CD4-positive, CD25-positive, alpha-beta regulatory T cell (primary cell): ENCODE measurements around the gene KIF17. TPM values are rescaled to one million over a fixed set of nuclear protein-coding genes. Genes with fewer than 3 reads are reported as not detected.

Experiments
- ATAC-seq, 2 donors: fragments of 150-1000 bp; cut with Tn5 transposase; one replicate each; pipeline ENCODE4 v1.10.0; 2021; ENCODE audit warnings: low read depth in 2 of 2, moderate number of reproducible peaks in 2 of 2, moderate library complexity in 1 of 2
- DNase-seq, 3 donors: peaks; one replicate each; pipeline versions ENCODE4 v3.0.0 to v3.0.0-alpha.2; 2012 to 2022; ENCODE audit warnings: mixed read lengths in 1 of 3
- H3K27ac ChIP-seq: one replicate; pipeline ENCODE4 v1.7.0; 2013; ENCODE audit warnings: mild to moderate bottlenecking, low read length; ENCODE audit not compliant: insufficient read depth, poor library complexity, severe bottlenecking
- H3K27me3 ChIP-seq: one replicate; pipeline ENCODE4 v1.7.0; 2013; ENCODE audit warnings: low read length; ENCODE audit not compliant: control insufficient read depth, insufficient read depth
- H3K36me3 ChIP-seq: one replicate; pipeline ENCODE4 v1.7.0; 2013; ENCODE audit warnings: mild to moderate bottlenecking, low read length, moderate library complexity; ENCODE audit not compliant: control insufficient read depth, insufficient read depth
- H3K4me1 ChIP-seq: 2 replicates; pipeline ENCODE4 v1.7.0; 2013; ENCODE audit warnings: mild to moderate bottlenecking, low read length; ENCODE audit not compliant: insufficient read depth, control insufficient read depth, poor library complexity, severe bottlenecking
- H3K4me3 ChIP-seq: one replicate; pipeline ENCODE4 v1.7.0; 2013; ENCODE audit warnings: low read depth, mild to moderate bottlenecking, low read length, moderate library complexity
- H3K9me3 ChIP-seq, 2 experiments: 1 replicate in 1 of 2; 2 replicates in 1 of 2; pipeline ENCODE4 v1.7.0; 2013; ENCODE audit warnings: low read length in 2 of 2, mild to moderate bottlenecking in 1 of 2, moderate library complexity in 1 of 2; ENCODE audit not compliant: control insufficient read depth in 2 of 2
- H3K27ac Mint-ChIP-seq, 3 donors: one replicate each; pipeline ENCODE4 v1.8.0; 2020 to 2022; ENCODE audit warnings: mild to moderate bottlenecking in 3 of 3, mixed read lengths in 3 of 3, moderate library complexity in 2 of 3
- H3K27me3 Mint-ChIP-seq: one replicate; pipeline ENCODE4 v1.8.0; 2022; ENCODE audit warnings: mild to moderate bottlenecking, mixed read lengths
- H3K36me3 Mint-ChIP-seq: one replicate; pipeline ENCODE4 v1.8.0; 2020; ENCODE audit warnings: mixed read lengths
- H3K4me1 Mint-ChIP-seq, 4 donors: one replicate each; pipeline ENCODE4 v1.8.0; 2020 to 2022; ENCODE audit warnings: mixed read lengths in 4 of 4, mild to moderate bottlenecking in 1 of 4
- H3K4me3 Mint-ChIP-seq, 4 donors: one replicate each; pipeline ENCODE4 v1.8.0; 2020 to 2022; ENCODE audit warnings: mild to moderate bottlenecking in 4 of 4, mixed read lengths in 4 of 4, moderate library complexity in 3 of 4
- H3K9me3 Mint-ChIP-seq, 7 donors: one replicate each; pipeline ENCODE4 v1.8.0; 2020 to 2022; ENCODE audit warnings: mixed read lengths in 7 of 7, mild to moderate bottlenecking in 3 of 7, moderate library complexity in 2 of 7
- polyA plus RNA-seq, 4 donors: library from polyadenylated mRNA; unstranded; fragments of 300-500 nt; fragmentation: Illumina TruSeq; gene quantifications; one replicate each; pipeline ENCODE4 v1.2.3, GENCODE V29; 2021
- total RNA-seq: library from RNA; stranded (reverse); gene quantifications from one replicate; pipeline ENCODE4 v1.2.3, GENCODE V29; 2022

KIF17 gene
- total and polyA plus RNA-seq, 5 donors from 2014 or later: not detected

- Mint-ChIP-seq H3K9me3 (peaks cover 0 to 2% (median 0%) of the 10 kb centered on the region in 7 donors), H3K27ac (peak overlapping the region in 1 of 3 donors; percentile 46), H3K4me1 (peaks cover 0 to 25% (median 8%) of the 10 kb centered on the region in 4 donors), H3K4me3 (peak overlapping the region; percentile 54 to 88 (median 72)), H3K36me3 (no peaks in the 10 kb centered on the region), H3K27me3 (peaks cover 39% of the 10 kb centered on the region)
- ATAC-seq (no peak), DNase-seq (no peak)
- no peaks in the 10 kb centered on the region for H3K36me3 ChIP-seq
- no peak overlapping the region for H3K4me3 ChIP-seq
- no peak overlapping the region for H3K27ac ChIP-seq
- no peaks in the 10 kb centered on the region for H3K9me3 ChIP-seq
- H3K4me1 ChIP-seq: peaks cover 33% of the 10 kb centered on the region
- H3K27me3 ChIP-seq: no peaks in the 10 kb centered on the region
These were observed 12.9 kb upstream of the KIF17 start for GRCh38 chr1:20730690-20731056.

- Mint-ChIP-seq H3K27me3 (peaks cover 39% of the 10 kb centered on the region), H3K36me3 (no peaks in the 10 kb centered on the region), H3K27ac (no peak overlapping the region), H3K4me1 (peaks cover 0 to 25% (median 8%) of the 10 kb centered on the region in 4 donors), H3K4me3 (peak overlapping the region; percentile 69 to 81 (median 74)), H3K9me3 (peaks cover 0 to 2% (median 0%) of the 10 kb centered on the region in 7 donors)
- Histone ChIP-seq H3K9me3 (no peaks in the 10 kb centered on the region), H3K27me3 (no peaks in the 10 kb centered on the region), H3K4me3 (no peak overlapping the region), H3K36me3 (no peaks in the 10 kb centered on the region), H3K4me1 (peaks cover 33% of the 10 kb centered on the region), H3K27ac (no peak overlapping the region)
- no peak for DNase-seq
- ATAC-seq: no peak
These were observed 12.3 kb upstream of the KIF17 start for GRCh38 chr1:20729990-20730689.

GRCh38 chr1:20729155-20729931, 11.5 kb upstream of the KIF17 start:
- H3K4me3 ChIP-seq: no peak overlapping the region
- peaks cover 0 to 2% (median 0%) of the 10 kb centered on the region in 7 donors for H3K9me3 Mint-ChIP-seq
- H3K27ac ChIP-seq: no peak overlapping the region
- ATAC-seq (no peak), DNase-seq (no peak)
- peaks cover 39% of the 10 kb centered on the region for H3K27me3 Mint-ChIP-seq
- H3K4me3 Mint-ChIP-seq: peak overlapping the region in 3 of 4 donors; percentile 3 to 70 (median 69)
- H3K4me1 Mint-ChIP-seq: peaks cover 0 to 25% (median 8%) of the 10 kb centered on the region in 4 donors
- H3K9me3 ChIP-seq: no peaks in the 10 kb centered on the region
- H3K36me3 Mint-ChIP-seq: no peaks in the 10 kb centered on the region
- H3K36me3 ChIP-seq: no peaks in the 10 kb centered on the region
- H3K27me3 ChIP-seq: no peaks in the 10 kb centered on the region
- no peak overlapping the region for H3K27ac Mint-ChIP-seq
- H3K4me1 ChIP-seq: peaks cover 33% of the 10 kb centered on the region

GRCh38 chr1:20728371-20729154, 10.8 kb upstream of the KIF17 start:
- H3K4me3 Mint-ChIP-seq: peak overlapping the region in 2 of 4 donors; percentile 3
- no peak overlapping the region for H3K4me3 ChIP-seq
- no peaks in the 10 kb centered on the region for H3K9me3 ChIP-seq
- H3K27ac Mint-ChIP-seq: no peak overlapping the region
- peaks cover 0 to 24% (median 8%) of the 10 kb centered on the region in 4 donors for H3K4me1 Mint-ChIP-seq
- no peak overlapping the region for H3K27ac ChIP-seq
- peaks cover 39% of the 10 kb centered on the region for H3K27me3 Mint-ChIP-seq
- DNase-seq (no peak), ATAC-seq (no peak)
- peaks cover 29% of the 10 kb centered on the region for H3K4me1 ChIP-seq
- H3K36me3 ChIP-seq: no peaks in the 10 kb centered on the region
- H3K9me3 Mint-ChIP-seq: peaks cover 0 to 2% (median 0%) of the 10 kb centered on the region in 7 donors
- no peaks in the 10 kb centered on the region for H3K27me3 ChIP-seq
- no peaks in the 10 kb centered on the region for H3K36me3 Mint-ChIP-seq

- Mint-ChIP-seq H3K27me3 (peaks cover 34% of the 10 kb centered on the region), H3K36me3 (no peaks in the 10 kb centered on the region), H3K27ac (no peak overlapping the region), H3K4me3 (peak overlapping the region in 2 of 4 donors; percentile 3 to 74), H3K4me1 (peaks cover 0 to 18% (median 4%) of the 10 kb centered on the region in 4 donors), H3K9me3 (peaks cover 0 to 2% (median 0%) of the 10 kb centered on the region in 7 donors)
- Histone ChIP-seq H3K4me1 (peaks cover 21% of the 10 kb centered on the region), H3K27ac (no peak overlapping the region), H3K27me3 (no peaks in the 10 kb centered on the region), H3K4me3 (no peak overlapping the region), H3K36me3 (no peaks in the 10 kb centered on the region), H3K9me3 (no peaks in the 10 kb centered on the region)
- ATAC-seq (no peak), DNase-seq (no peak)
These were observed 10.0 kb upstream of the KIF17 start for GRCh38 chr1:20727746-20728316.

GRCh38 chr1:20726932-20727745, 9.3 kb upstream of the KIF17 start:
- Mint-ChIP-seq H3K9me3 (no peaks in the 10 kb centered on the region), H3K36me3 (no peaks in the 10 kb centered on the region), H3K4me1 (peaks cover 0 to 16% (median 4%) of the 10 kb centered on the region in 4 donors), H3K4me3 (no peak overlapping the region), H3K27ac (no peak overlapping the region), H3K27me3 (peaks cover 29% of the 10 kb centered on the region)
- ATAC-seq: no peak
- no peaks in the 10 kb centered on the region for H3K36me3 ChIP-seq
- H3K4me3 ChIP-seq: no peak overlapping the region
- peaks cover 15% of the 10 kb centered on the region for H3K4me1 ChIP-seq
- no peaks in the 10 kb centered on the region for H3K27me3 ChIP-seq
- DNase-seq: no peak
- H3K9me3 ChIP-seq: no peaks in the 10 kb centered on the region
- H3K27ac ChIP-seq: no peak overlapping the region
